Fibroblast of lung (primary cell): Measurements from ENCODE around the gene TENT4A.

ENCODE experiments used
- EZH2 ChIP-seq: IDR thresholded peaks from 2 replicates; pipeline ENCODE4 v1.5.1; 2012; ENCODE audit warnings: low read length, control low read depth, mild to moderate bottlenecking; ENCODE audit errors: missing control alignments
- TF ChIP-seq, protein P1 (sequence below), 2 donors: IDR thresholded peaks in 1 of 2; conservative IDR thresholded peaks in 1 of 2; 1 replicate in 1 of 2; 2 replicates in 1 of 2; pipeline ENCODE4 v1.5.1; 2011 to 2012; ENCODE audit warnings: low read length in 2 of 2, control low read depth in 1 of 2, inconsistent platforms in 1 of 2, low read depth in 1 of 2, mild to moderate bottlenecking in 1 of 2

GRCh38 chr5:6750142-6750840, 37.1 kb downstream of the TENT4A start:
- TF ChIP-seq, protein P1, sequence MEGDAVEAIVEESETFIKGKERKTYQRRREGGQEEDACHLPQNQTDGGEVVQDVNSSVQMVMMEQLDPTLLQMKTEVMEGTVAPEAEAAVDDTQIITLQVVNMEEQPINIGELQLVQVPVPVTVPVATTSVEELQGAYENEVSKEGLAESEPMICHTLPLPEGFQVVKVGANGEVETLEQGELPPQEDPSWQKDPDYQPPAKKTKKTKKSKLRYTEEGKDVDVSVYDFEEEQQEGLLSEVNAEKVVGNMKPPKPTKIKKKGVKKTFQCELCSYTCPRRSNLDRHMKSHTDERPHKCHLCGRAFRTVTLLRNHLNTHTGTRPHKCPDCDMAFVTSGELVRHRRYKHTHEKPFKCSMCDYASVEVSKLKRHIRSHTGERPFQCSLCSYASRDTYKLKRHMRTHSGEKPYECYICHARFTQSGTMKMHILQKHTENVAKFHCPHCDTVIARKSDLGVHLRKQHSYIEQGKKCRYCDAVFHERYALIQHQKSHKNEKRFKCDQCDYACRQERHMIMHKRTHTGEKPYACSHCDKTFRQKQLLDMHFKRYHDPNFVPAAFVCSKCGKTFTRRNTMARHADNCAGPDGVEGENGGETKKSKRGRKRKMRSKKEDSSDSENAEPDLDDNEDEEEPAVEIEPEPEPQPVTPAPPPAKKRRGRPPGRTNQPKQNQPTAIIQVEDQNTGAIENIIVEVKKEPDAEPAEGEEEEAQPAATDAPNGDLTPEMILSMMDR (conservative IDR thresholded peaks at IDR 0.05 in 1 of 2, IDR thresholded peaks at IDR 0.05 in 1 of 2; ENCODE audit: low read depth in 1 of 2, low read length in 2 of 2): no peak
- no peak for TF ChIP-seq EZH2
